ENCODE measurements around the gene GPR160.

DNA sequence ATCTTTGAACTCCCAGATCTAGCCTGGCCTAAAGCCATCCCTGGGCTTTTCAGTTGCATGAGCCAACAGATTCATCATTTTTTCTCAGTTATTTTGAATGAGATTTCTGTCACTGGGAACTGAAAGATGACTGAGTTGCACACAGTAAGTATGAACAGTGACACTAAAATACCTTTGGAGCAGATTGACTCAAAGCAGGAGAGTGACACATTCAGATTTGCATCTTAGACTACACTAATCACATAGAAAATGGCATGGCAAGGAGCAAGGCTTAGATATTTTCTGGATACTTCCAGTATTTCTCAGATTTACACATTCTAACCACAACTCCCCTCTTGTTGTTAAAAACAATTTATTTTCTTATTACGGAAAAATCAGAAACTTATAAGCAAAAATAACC is 38.4 kb upstream of the GPR160 start:
- TF ChIP-seq, protein P1, sequence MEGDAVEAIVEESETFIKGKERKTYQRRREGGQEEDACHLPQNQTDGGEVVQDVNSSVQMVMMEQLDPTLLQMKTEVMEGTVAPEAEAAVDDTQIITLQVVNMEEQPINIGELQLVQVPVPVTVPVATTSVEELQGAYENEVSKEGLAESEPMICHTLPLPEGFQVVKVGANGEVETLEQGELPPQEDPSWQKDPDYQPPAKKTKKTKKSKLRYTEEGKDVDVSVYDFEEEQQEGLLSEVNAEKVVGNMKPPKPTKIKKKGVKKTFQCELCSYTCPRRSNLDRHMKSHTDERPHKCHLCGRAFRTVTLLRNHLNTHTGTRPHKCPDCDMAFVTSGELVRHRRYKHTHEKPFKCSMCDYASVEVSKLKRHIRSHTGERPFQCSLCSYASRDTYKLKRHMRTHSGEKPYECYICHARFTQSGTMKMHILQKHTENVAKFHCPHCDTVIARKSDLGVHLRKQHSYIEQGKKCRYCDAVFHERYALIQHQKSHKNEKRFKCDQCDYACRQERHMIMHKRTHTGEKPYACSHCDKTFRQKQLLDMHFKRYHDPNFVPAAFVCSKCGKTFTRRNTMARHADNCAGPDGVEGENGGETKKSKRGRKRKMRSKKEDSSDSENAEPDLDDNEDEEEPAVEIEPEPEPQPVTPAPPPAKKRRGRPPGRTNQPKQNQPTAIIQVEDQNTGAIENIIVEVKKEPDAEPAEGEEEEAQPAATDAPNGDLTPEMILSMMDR (IDR thresholded peaks at IDR 0.05): no peak
- TF ChIP-seq POLR2A (IDR thresholded peaks at IDR 0.05): no peak

Measured in testis (tissue), 2 donors.